Midbrain (tissue), 1 donor: Measurements from ENCODE around the gene WDFY4.

Source experiments
- DNase-seq: peaks from one replicate; lab custom pipeline; 2025; lab: John Stamatoyannopoulos, UW

WDFY4 gene

GRCh38 chr10:48907730-48908129 is 223.1 kb downstream of the WDFY4 start:
- no peak for DNase-seq

GRCh38 chr10:48910548-48910947 is 225.9 kb downstream of the WDFY4 start:
- DNase-seq = no peak

- DNase-seq = no peak
Measured at GRCh38 chr10:48913674-48914073, 229.0 kb downstream of the WDFY4 start.

- DNase-seq = no peak
Measured at GRCh38 chr10:48923748-48924147, 239.1 kb downstream of the WDFY4 start.

GRCh38 chr10:48924988-48925387 is 240.3 kb downstream of the WDFY4 start:
- no peak for DNase-seq

- no peak for DNase-seq
Measured at GRCh38 chr10:48926255-48926654, 241.6 kb downstream of the WDFY4 start.

- no peak for DNase-seq
Measured at GRCh38 chr10:48926764-48927540, 242.3 kb downstream of the WDFY4 start.

- no peak for DNase-seq
Measured at GRCh38 chr10:48929413-48929990, 244.8 kb downstream of the WDFY4 start.

- no peak for DNase-seq
Measured at GRCh38 chr10:48931188-48931587, 246.5 kb downstream of the WDFY4 start.

- no peak for DNase-seq
Measured at GRCh38 chr10:48932831-48933664, 248.4 kb downstream of the WDFY4 start.

- DNase-seq = no peak
Measured at GRCh38 chr10:48934672-48935501, 250.2 kb downstream of the WDFY4 start.

- DNase-seq = no peak
Measured at GRCh38 chr10:48935577-48935976, 250.9 kb downstream of the WDFY4 start.

GRCh38 chr10:48937796-48938195 is 253.1 kb downstream of the WDFY4 start:
- DNase-seq = no peak

GRCh38 chr10:48938281-48938680 is 253.6 kb downstream of the WDFY4 start:
- no peak for DNase-seq

GRCh38 chr10:48938990-48939536 is 254.4 kb downstream of the WDFY4 start:
- DNase-seq = no peak

- DNase-seq = no peak
Measured at GRCh38 chr10:48939790-48940325, 255.2 kb downstream of the WDFY4 start, which contains the start of gene LRRC18. TSS of gene LRRC18 (minus strand) at chr10:48939840. CDS start at chr10:48914155, 25,685 bp downstream.

GRCh38 chr10:48940372-48940771 is 255.7 kb downstream of the WDFY4 start:
- DNase-seq = no peak

- no peak for DNase-seq
Measured at GRCh38 chr10:48940958-48941357, 256.3 kb downstream of the WDFY4 start.

- no peak for DNase-seq
Measured at GRCh38 chr10:48941427-48942075, 256.9 kb downstream of the WDFY4 start.

GRCh38 chr10:48943096-48943495 is 258.4 kb downstream of the WDFY4 start:
- no peak for DNase-seq

GRCh38 chr10:48944171-48944570 is 259.5 kb downstream of the WDFY4 start:
- DNase-seq = no peak
